Measurements from ENCODE around the gene SAFB.
"Not testable (repeated sequence)": the region's sequence is repeated elsewhere in the genome, so short reads cannot be mapped to it uniquely, and the experiment has no call there.

The SAFB gene

DNA sequence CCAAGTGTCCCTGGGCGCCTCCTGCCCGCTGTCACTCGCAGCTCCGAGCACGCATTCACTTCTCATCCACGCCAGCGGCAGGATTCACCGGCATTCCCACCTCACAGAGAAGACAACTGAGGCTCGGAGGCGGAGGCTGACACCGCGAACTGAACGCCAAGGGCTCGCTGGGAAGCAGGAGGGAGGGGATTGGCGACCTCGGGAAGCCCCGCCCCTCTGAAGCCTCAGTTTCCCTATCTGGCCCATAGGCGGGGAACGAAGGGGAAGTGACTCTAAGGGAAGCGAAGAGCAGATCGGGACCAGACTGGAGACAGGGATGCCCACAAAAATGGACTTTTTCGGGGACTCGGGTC lies 57.2 kb downstream of the SAFB start:
- DNase-seq = peak in 4 of 10 donors; percentile 45 to 93 (median 74)
- intact Hi-C loops (cut with DNase I) = loop anchor here (1.0 to 2.0 kb wide), 3 partner anchors 40 to 111 kb away; partner anchors contain the start of genes CATSPERD, DUS3L, LONP1 and SAFB

DNA sequence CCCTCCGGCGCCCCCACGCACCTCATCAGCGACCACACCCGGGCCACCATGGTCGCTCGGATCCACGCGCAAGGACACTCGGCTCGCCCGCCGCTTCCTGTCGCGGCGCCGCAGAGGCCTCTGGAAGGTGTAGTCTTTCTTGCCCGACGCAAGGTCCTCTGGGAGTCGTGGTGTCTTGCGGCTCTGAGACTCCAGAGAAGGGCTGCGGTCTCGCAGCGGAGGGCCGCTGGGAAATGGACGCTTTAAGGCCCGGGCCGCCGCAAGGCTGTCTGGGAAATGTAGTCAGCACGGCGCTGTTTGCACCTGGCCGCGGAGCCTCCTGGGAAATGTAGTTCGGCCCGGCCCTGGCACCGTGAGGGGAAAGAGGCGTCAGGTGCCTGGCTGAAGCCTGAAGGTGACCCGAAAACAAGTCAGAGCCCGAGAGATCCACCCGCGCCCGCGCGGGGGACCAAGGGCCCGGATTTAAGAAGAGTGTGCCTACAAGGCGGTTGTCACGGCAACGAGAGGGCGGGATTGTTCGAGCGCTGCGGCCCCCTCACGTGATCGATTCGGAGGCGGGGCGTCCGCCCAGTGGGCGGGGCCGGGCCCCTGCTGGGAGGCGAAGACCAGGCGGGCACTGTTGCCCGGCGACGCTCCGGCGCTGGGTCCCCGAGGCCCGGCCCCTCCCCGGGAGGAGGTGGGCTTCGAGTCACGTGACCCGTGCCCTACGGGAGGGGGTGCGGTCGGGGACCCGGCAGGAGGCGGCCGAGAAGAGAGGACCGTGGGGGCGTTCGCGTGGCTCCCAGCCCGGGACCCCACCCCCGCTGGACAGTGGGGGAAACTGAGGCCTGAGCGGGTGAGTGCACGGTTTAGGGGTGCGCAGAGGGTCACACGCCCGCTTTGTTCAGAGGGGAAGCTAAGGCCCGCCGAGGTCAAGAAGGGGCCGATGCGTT lies 57.8 kb downstream of the SAFB start, which contains the start of the genes HSD11B1L and MICOS13:
Gene HSD11B1L, plus strand, starts transcription at position 591 of the 932 bp plus-strand sequence. CDS start 3,806 bp downstream, outside the sequence.
Gene MICOS13, minus strand, starts transcription at position 80 of the 932 bp plus-strand sequence. Its CDS starts 30 bp downstream, at position 50.
- peak; percentile 98 to 100 (median 99) for DNase-seq
- intact Hi-C loops (cut with DNase I) = loop anchor here (1.0 to 2.0 kb wide), 3 partner anchors 40 to 110 kb away; partner anchors contain the start of genes CATSPERD, DUS3L, LONP1 and SAFB

DNA sequence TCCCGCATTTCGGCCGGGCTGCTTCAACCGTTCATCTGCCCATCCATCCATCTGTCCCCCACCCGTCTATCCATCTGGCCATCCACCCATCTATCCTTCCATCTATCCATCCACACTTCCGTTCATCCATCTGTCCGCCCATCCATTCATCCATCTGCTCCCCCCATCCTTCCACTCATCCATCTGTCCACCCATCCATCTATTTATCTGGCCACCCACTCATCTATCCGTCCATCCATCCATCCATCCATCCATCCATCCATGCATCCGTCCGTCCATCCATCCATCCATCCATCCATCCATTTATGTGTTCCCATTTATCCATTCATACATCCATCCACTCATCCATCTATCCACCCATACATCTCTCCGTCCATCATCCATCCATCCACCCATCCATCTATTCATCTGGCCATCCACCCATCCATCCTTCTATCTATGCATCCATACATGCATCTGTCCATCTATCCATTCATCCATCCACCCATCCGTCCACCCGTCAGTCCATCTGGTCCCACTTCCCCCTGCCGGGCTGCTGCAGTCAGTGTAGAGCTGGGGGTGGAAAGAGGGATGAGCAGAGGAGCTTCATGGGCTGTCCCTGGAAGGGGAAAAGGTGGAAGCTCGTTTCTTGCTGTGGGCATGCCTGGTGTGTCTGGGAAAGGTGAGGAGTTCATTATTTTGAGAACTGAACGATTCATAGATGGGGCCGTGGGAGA lies 58.7 kb downstream of the SAFB start:
- intact Hi-C loops (cut with DNase I) = loop anchor here (2.0 kb wide), 2 partner anchors 59 to 109 kb away; partner anchors contain the start of genes DUS3L, SAFB and SAFB2
- DNase-seq = no peak

DNA sequence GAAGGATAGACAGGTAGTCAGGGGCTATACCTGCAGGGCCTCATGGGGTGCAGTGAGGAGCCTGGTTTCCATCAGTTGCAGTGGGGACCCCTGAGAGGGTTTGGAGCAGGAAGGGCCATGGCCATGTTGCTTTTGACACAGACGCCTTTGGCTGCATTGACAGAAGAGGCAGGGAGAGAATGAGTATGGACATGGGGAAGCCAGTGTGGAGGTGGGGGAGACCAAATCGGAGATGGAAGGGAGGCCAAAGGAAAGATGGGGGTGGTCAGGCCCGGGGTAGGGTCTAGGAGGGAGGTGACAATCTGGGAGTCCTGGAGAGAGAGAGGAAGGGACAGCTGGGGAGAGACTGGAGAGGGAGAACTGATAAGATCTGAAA lies 59.2 kb downstream of the SAFB start:
- intact Hi-C loops (cut with DNase I) = no loop called here
- DNase-seq = no peak

DNA sequence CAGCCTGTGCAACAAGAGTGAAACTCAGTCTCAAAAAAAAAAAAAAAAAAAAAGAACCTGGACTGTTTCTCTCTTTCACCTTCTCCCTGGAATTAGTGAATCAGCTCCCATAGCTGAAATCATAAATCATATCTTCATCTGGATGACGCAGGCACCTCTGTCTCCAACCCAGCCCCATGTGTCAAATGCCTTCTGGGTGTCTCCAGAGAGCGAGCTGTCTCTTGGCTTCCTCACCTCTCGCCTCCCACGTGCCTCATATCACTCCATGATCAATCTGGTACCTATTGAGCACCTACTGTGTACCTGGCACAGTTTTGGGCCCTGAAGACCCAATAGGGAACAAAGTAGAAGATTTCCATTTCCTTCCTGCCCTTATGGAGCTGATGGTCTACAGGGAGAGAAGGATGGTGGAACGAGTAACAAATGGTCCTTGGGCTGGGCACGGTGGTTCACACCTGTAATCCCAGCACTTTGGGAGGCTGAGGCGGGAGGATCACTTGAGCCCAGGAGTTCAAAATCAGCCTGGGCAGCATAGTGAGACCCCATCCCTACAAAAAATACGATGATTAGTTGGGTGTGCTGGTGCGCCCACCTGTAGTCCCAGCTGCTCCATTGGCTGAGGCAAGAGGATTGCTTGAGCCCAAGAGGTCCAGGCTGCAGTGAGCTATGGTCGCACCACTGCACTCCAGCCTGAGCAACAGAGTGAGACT lies 60.4 kb downstream of the SAFB start:
- intact Hi-C loops (cut with DNase I) = no loop called here

DNA sequence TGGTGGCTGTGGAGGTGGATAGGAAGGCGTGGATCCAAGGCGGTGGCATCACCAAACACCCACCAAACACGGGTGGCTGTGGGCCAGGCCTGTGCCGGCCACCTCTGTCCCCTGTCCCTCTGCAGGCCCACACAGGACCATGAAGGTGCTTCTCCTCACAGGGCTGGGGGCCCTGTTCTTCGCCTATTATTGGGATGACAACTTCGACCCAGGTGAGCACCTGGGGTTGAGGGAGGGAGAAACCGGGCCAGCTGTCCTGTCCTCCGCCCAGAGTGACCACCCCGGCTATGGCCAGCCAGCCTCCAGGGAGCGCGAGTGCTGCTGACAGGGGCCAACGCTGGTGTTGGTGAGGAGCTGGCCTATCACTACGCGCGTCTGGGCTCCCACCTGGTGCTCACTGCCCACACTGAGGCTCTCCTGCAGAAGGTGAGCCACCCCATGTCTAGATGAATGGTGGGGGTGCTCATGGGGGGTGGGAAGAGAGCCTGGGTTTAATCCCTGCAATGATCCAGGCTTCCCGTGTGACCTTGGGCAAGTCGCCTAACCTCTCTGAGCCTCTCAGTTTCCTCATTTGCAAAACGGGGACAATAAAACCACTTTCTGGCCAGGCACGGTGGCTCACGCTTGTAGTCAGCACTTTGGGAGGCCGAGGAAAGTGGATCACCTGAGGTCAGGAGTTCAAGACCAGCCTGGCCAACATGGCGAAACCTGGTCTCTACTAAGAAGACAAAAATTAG lies 62.0 kb downstream of the SAFB start:
- intact Hi-C loops (cut with DNase I) = no loop called here
- peak in 1 of 10 donors; percentile 74 for DNase-seq

More for the DNA sequence above, 60.4 kb downstream of the SAFB start:
- no peak for DNase-seq

DNA sequence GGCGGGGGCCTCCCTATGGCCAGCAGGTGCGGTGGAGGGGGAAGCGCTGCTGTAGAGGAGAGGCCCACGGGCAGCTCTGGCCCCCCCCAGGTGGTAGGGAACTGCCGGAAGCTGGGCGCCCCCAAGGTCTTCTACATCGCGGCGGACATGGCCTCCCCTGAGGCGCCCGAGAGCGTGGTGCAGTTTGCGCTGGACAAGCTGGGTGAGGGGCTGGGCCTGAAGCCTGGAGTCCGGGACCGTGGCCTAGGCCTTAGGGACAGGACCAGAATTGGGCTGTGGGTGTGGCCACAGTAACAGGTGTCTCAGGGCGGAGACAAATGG lies 63.4 kb downstream of the SAFB start:
- intact Hi-C loops (cut with DNase I) = no loop called here

DNA sequence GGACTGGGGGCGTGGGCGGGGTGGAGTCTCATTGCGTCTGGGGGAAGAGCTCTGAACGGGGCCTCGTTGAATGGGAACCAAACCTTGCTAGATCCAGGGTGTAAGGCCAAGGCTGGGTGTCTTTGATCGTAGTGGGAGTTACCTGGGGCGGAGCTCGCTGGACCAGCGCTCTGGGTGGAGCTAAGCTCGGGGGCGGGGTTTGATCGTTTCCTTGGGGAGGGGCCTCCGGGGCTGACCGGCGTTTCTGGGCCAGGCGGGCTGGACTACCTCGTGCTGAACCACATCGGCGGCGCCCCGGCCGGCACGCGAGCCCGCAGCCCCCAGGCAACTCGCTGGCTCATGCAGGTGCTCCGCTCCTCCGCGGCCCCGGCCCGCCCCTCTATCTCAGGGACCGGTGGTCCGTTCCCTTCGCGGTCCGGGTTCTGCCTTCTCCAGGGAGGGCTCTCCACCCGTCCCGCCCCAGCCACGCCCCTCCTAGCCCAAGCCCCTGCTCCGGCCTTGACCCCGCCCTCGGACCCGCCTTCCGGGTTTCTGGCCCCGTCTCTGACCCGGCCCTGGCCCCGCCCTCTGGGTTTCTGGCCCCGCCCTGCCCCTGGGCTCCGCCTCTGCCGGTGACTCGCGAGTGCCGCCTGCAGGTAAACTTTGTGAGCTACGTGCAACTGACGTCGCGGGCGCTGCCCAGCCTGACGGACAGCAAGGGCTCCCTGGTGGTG lies 63.9 kb downstream of the SAFB start:
- intact Hi-C loops (cut with DNase I) = no loop called here
- DNase-seq = peak; percentile 79 to 99 (median 91)

More for the DNA sequence above, 63.4 kb downstream of the SAFB start:
- no peak for DNase-seq

DNA sequence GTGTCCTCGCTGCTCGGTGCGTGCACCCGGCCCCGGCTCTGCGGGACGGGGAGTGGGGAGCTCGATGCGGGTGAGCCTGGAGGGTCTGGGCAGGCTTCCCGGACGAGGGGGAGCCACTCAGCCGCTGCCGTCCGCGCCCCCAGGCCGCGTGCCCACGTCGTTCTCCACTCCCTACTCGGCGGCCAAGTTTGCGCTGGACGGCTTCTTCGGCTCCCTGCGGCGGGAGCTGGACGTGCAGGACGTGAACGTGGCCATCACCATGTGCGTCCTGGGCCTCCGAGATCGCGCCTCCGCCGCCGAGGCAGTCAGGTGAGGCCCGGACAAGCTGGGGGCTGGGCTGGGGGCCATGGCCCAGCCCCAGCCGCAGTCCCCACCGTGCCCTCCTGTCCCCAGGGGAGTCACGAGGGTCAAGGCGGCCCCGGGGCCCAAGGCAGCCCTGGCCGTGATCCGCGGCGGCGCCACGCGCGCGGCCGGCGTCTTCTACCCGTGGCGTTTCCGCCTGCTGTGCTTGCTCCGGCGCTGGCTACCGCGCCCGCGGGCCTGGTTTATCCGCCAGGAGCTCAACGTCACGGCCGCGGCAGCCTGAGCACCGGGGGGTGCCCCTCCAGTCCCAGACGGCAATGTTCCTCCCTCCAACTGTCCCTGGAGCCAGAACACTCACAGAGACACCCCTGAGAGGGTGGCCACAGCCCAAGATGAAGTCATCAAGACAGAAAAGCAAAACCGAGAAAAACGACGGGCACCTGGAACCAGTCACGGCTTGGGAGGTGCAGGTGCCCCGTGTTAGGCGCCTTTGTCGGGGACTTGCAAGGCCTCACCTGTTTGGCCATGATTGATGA lies 64.7 kb downstream of the SAFB start:
- intact Hi-C loops (cut with DNase I) = no loop called here
- peak in 1 of 10 donors; percentile 84 for DNase-seq

DNA sequence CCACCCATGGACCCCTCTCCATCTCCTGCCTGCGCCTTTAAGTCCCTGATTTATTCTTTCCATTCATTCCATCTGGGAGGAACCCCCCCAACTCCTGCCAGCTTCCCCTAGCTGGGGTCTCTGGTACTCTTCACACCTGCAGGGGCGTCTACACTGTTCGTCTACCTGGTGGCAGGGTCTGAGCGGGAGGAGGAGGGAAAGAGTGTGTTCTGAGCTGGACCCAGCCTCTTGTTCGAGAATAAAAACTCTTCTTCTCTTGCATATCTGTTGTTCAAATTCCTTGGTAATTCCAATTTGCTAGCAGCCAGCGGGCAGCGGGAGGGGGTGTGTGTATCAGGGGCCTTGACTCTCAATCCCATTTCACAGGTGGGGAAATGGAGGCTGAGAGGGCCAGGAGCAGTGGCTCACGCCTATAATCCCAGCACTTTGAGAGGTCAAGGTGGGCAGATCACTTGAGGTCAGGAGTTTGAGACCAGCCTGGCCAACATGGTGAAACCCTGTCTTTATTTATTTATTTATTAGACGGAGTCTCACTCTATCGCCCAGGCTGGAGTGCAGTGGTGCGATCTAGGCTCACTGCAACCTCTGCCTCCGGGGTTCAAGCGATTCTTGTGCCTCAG lies 65.5 kb downstream of the SAFB start:
- DNase-seq; intact Hi-C loops (cut with DNase I): not testable (repeated sequence)

DNA sequence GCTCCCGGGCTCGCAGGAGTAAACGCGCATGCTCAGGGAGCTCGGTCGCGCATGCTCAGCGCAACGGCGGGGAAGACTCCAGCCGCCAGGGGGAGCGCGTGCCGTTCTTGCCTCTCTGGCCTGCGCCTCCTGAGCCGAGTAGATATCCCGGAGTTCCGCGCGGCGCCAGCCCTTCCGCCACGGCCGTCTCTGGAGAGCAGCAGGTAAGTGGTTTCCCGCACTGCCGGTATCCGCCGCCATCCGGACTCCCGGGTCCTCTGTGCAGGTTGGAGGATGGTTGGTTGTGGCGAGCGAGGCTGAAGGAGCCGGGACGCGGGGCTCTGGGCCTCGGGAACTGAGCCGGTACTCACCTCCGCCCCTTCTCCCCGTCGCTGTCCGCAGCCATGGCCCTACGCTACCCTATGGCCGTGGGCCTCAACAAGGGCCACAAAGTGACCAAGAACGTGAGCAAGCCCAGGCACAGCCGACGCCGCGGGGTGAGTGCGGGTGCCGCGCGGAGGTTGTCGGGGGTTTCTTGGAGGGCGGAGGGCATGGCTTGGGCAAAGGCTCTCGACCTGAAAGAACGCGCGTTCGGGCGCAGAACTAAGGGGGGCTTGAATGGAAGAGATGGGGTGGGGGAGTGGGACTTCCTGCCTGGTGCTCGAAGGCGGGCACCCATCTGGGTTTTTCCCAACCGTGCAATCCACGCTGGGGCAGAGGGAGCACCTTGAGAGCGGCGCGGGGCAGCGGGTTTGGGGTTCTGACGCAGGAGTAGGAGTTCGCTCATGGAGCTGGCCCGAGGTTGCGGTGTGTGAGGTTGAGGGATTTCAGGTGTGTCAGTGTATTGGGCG lies 67.5 kb downstream of the SAFB start, which contains the start of gene RPL36:
Gene RPL36, plus strand, starts transcription at position 171 of the 830 bp plus-strand sequence. Its CDS starts 213 bp downstream, at position 384.
- intact Hi-C loops (cut with DNase I) = loop anchor here (1.0 kb wide), 1 partner anchor 30 kb away; the partner anchor contains the start of genes CATSPERD and LONP1
- peak; percentile 93 to 99 (median 96) for DNase-seq

DNA sequence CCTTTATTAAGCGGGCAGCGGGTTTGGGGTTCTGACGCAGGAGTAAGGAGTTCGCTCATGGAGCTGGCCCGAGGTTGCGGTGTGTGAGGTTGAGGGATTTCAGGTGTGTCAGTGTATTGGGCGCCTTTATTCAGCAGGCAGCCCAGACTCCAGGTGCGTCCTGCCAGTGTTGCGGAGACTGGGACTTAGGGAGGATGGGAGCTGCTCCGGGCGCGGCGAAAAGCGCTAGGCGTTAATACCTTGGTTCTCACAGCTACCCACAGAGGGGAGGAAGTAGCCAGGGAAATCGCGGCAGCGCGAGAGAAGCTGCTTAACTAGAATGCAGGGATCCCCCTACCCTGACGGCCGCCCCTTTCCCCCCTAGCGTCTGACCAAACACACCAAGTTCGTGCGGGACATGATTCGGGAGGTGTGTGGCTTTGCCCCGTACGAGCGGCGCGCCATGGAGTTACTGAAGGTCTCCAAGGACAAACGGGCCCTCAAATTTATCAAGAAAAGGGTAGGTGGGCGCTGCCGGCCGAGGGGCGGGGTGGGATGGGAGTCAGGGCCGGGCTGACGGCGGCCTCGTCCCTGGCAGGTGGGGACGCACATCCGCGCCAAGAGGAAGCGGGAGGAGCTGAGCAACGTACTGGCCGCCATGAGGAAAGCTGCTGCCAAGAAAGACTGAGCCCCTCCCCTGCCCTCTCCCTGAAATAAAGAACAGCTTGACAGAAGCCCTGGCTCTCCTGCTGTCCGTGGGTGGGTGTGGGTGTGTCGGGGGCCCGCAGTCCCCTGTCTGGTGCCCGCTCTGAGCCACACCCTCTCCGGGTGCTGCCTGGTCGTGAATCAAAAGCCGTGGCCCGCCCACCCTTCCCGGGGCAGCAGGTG lies 68.3 kb downstream of the SAFB start:
- intact Hi-C loops (cut with DNase I) = loop anchor here (1.0 kb wide), 1 partner anchor 29 kb away; the partner anchor contains the start of genes CATSPERD and LONP1
- peak in 3 of 10 donors; percentile 38 to 81 (median 45) for DNase-seq

DNA sequence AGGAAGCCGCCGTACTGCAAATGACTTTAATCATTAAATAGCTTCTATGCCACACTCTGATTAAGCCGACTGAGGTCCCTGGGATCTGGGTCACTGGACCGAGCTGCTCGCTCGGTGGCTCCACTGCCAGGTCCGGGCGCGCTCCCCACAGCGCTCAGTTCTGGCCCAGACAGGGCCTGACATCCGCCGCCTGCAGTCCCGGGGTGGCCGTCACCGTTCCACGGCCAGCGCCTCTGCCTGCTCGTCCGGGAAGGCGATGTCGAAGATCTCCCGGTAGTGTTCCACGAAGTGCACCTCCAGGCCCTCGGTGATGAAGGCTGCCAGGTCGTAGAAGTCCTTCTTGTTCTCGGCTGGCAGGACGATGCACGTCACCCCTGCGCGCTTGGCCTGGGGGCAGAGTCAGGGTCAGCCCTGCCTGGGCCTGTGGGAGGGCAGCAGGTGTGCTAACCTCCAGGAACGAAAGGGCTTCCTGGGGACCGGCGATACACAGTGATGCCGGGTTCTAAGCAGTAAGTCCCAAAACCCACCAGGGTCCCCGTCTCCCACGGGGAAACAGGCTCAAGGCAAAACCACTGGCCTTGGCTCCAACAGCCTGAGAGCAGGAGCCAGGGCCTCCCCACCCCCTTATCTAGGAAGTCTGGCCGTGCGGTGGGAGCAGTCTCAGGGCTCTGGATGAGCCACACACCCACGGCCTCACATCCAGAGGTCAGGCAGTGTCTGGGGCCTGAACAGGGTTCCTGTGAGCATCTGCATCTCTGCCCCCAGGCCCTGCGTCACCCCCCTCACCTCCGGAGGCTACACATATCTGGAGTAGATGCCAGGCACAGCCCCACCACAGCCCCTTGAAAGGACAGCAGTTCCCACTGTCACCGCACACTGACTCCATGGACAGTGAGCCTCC lies 69.2 kb downstream of the SAFB start:
- DNase-seq = peak in 2 of 10 donors; percentile 86 to 87
- intact Hi-C loops (cut with DNase I) = no loop called here

DNA sequence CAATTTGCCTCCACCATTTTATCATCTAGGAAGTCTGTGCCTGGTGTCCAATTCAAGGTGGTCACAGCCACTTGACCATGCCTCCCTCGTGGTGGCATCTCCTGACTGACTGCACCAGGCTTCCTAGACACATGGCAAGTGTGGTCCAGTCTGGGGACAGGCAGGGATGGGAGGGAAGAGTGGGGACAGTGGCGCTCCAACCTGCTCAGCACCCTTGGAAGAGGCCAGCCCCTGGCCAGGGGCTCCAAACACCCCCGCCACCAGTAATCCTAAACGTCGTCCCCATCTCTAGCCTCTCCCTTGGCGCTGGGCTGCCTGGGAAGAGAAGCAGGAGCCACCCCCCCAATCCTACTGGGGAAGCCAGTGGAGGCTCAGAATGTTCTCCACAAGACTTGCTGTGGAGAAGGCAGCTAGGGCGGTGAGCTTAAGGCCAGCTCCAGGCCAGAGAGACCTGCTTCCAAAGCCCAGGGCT lies 69.9 kb downstream of the SAFB start:
- intact Hi-C loops (cut with DNase I) = no loop called here
- peak in 1 of 10 donors; percentile 79 for DNase-seq
